Spleen (tissue), 13 donors: ENCODE data around the gene TYW1B. TPM values are rescaled to one million over a fixed set of nuclear protein-coding genes. Genes with fewer than 3 reads are reported as not detected.
"Not testable (repeated sequence)": the region's sequence is repeated elsewhere in the genome, so short reads cannot be mapped to it uniquely, and the experiment has no call there.

Experiments used
- DNase-seq: peaks from one replicate; pipeline ENCODE4 v3.0.0-alpha.2; 2020
- H3K27ac ChIP-seq, 8 donors: fragments of 200-600 bp; sonication (generic) in 7 of 8; 1 replicate in 4 of 8; 2 replicates in 4 of 8; pipeline versions ENCODE4 v1.5.0 to v1.8.0; 2016 to 2021; ENCODE audit warnings: inconsistent platforms in 4 of 8, mild to moderate bottlenecking in 4 of 8, moderate library complexity in 1 of 8
- H3K27me3 ChIP-seq, 7 donors: fragments of 200-600 bp; sonication (generic) in 6 of 7; replicated peaks in 1 of 7; 1 replicate in 4 of 7; 2 replicates in 3 of 7; pipeline versions ENCODE4 v1.5.0 to v1.8.0; 2016 to 2021; ENCODE audit warnings: inconsistent platforms in 3 of 7, mild to moderate bottlenecking in 1 of 7
- H3K36me3 ChIP-seq, 6 donors: fragments of 200-600 bp; sonication (generic) in 5 of 6; 1 replicate in 4 of 6; 2 replicates in 2 of 6; pipeline versions ENCODE4 v1.5.0 to v1.8.0; 2016 to 2021; ENCODE audit warnings: inconsistent platforms in 2 of 6
- H3K4me1 ChIP-seq, 6 donors: fragments of 200-600 bp; sonication (generic) in 5 of 6; 1 replicate in 3 of 6; 2 replicates in 3 of 6; pipeline versions ENCODE4 v1.5.0 to v1.8.0; 2016 to 2021; ENCODE audit warnings: inconsistent platforms in 3 of 6
- H3K4me3 ChIP-seq, 8 donors: fragments of 200-600 bp; sonication (generic) in 7 of 8; 1 replicate in 4 of 8; 2 replicates in 4 of 8; pipeline versions ENCODE4 v1.5.0 to v1.8.0; 2016 to 2021; ENCODE audit warnings: inconsistent platforms in 4 of 8, mild to moderate bottlenecking in 4 of 8, moderate library complexity in 2 of 8
- H3K9me3 ChIP-seq, 8 donors: fragments of 200-600 bp; sonication (generic) in 7 of 8; 1 replicate in 4 of 8; 2 replicates in 4 of 8; pipeline versions ENCODE4 v1.5.0 to v1.8.0; 2016 to 2021; ENCODE audit warnings: inconsistent platforms in 4 of 8
- CTCF ChIP-seq, 11 experiments: fragments of 200-600 bp in 7 of 11; fragments of 450-650 bp in 4 of 11; sonication (generic) in 4 of 11; IDR thresholded peaks in 8 of 11; conservative IDR thresholded peaks in 3 of 11; 1 replicate in 7 of 11; 2 replicates in 4 of 11; pipeline versions ENCODE4 v1.4.0 to v1.8.0; 2016 to 2021; ENCODE audit warnings: antibody characterized with exemption in 11 of 11, inconsistent platforms in 4 of 11, mild to moderate bottlenecking in 1 of 11
- POLR2A ChIP-seq, 3 donors: fragments of 450-650 bp; IDR thresholded peaks; one replicate each; pipeline ENCODE4 v1.5.1; 2017; ENCODE audit warnings: antibody characterized with exemption in 3 of 3, mild to moderate bottlenecking in 1 of 3
- POLR2AphosphoS5 ChIP-seq, 3 donors: sonication (generic); formaldehyde crosslinking; IDR thresholded peaks; one replicate each; pipeline ENCODE4 v1.5.1; 2017; ENCODE audit warnings: antibody characterized with exemption in 3 of 3
- WGBS, 5 donors: extraction: QIAGEN DNeasy Blood & Tissue Kit in 3 of 5; methylation state at CpG; one replicate each; pipeline versions ENCODE4 v1.1.5 to v1.1.7; 2013 to 2018; 5-methylcytosine and 5-hydroxymethylcytosine counted together
- intact Hi-C: fragments of 100-400 bp; cut with DNase I; formaldehyde crosslinking; loops from one replicate; pipeline ENCODE4 v1.15.0; 2023; ENCODE audit warnings: low total_unique reads
- long read RNA-seq, 2 donors: transcript quantifications; one replicate each; lab custom pipeline, GENCODE V29; 2026
- polyA plus RNA-seq, 3 donors: library from polyadenylated mRNA; stranded (reverse); fragments of 200-250 nt; gene quantifications; one replicate each; pipeline ENCODE4 v1.2.1, GENCODE V29; 2013
- total RNA-seq, 7 donors: library from RNA; depleted of rRNA in 3 of 7; stranded (reverse); fragments of >200 nt in 3 of 7; fragmentation: NEBNext Ultra II Directional in 4 of 7; extraction: Animal tissue kit (Norgen Biotek cat#: 25700) in 4 of 7; gene quantifications; one replicate each; pipeline versions ENCODE4 v1.1.0 to v1.2.1, GENCODE V29; 2016 to 2021
- donor health status: healthy with polysubstance abuse.
- donor health status: DM: no; HTN: no; CAD: no; lungs with moderate emphysema.
- donor health status: DM: no; HTN: no; CAD: no.
- donor health status: Bipolar disorder and iron deficiency.
- donor health status: healthy.
- donor health status: DM: no; HTN: no; CAD: no.
- donor health status: DM: yes; HTN: yes; CAD: no.

The TYW1B gene, protein sequence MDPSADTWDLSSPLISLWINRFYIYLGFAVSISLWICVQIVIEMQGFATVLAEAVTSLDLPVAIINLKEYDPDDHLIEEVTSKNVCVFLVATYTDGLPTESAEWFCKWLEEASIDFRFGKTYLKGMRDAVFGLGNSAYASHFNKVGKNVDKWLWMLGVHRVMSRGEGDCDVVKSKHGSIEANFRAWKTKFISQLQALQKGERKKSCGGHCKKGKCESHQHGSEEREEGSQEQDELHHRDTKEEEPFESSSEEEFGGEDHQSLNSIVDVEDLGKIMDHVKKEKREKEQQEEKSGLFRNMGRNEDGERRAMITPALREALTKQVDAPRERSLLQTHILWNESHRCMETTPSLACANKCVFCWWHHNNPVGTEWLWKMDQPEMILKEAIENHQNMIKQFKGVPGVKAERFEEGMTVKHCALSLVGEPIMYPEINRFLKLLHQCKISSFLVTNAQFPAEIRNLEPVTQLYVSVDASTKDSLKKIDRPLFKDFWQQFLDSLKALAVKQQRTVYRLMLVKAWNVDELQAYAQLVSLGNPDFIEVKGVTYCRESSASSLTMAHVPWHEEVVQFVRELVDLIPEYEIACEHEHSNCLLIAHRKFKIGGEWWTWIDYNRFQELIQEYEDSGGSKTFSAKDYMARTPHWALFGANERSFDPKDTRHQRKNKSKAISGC
- total RNA-seq (1 to 10 TPM; 3.5 to 8.3 (median 4.4) TPM), polyA plus RNA-seq (1 to 10 TPM; 1.2 to 2.0 (median 1.5) TPM)
- long read RNA-seq, donor 1, partial matches to known transcripts = 0 of 1 reads
- long read RNA-seq, donor 1, other reads (novel, unspliced or antisense) = 0 of 1 reads
- long read RNA-seq, donor 2 = 0 reads

- H3K36me3 ChIP-seq = peaks cover 0 to 21% (median 18%) of the 10 kb centered on the region in 6 donors
- H3K27ac ChIP-seq = peak within 1 kb of the TSS; percentile 73 to 97 (median 95)
- not testable (repeated sequence) for H3K9me3 ChIP-seq, H3K27me3 ChIP-seq
- peak within 1 kb of the TSS; percentile 59 to 83 (median 71) for H3K4me3 ChIP-seq
- intact Hi-C loops = loop anchor here (10.0 kb wide), 1 partner anchor 617 kb away; no protein-coding TSS in a partner anchor
- peak; percentile 99 for DNase-seq
- peaks cover 12 to 50% (median 32%) of the 10 kb centered on the region in 6 donors for H3K4me1 ChIP-seq
- TF ChIP-seq CTCF (IDR thresholded peaks at IDR 0.05 in 8 of 11, conservative IDR thresholded peaks at IDR 0.05 in 3 of 11) = peak in 6 of 11 experiments; percentile 10 to 44 (median 34)
- TF ChIP-seq POLR2AphosphoS5 (IDR thresholded peaks at IDR 0.05) = peak; percentile 96 to 99 (median 98)
- TF ChIP-seq POLR2A (IDR thresholded peaks at IDR 0.05) = peak in 2 of 3 donors; percentile 76 to 88
- 0 to 2% (median 0%) methylated on average over 32 to 49 of the region's 49 CpGs for WGBS, 5 donors
These were observed at the start of gene TYW1B for GRCh38 chr7:72827839-72828591. TYW1B (minus strand) TSS chr7:72828200; CDS start chr7:72828075, 125 bp downstream.

DNA sequence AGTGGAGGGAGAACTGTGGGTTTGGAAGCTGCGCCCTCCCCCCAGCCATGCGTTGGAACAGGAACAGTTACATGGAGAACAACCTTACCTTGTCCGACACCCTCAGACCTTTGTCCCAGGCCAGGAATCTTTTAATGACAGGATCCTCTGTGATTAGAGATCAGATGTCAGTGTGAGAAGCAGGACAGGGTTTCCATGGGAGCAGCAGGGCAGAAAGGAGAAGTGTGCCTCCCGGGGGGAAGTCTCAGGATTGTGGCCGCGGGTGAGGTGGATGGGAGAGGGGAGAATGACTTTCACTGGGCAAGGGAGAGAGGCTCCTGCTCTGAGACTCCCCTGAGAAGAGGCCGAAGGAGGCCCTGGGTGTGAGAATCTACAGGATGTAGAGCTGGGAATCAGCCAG, 39.6 kb upstream of the TYW1B start:
- DNase-seq, H3K4me1 ChIP-seq, H3K9me3 ChIP-seq, H3K4me3 ChIP-seq, H3K36me3 ChIP-seq, intact Hi-C loops, H3K27ac ChIP-seq, H3K27me3 ChIP-seq: not testable (repeated sequence)
- WGBS, 5 donors = 54 to 68% (median 57%) methylated on average over 3 to 6 of the region's 7 CpGs

DNA sequence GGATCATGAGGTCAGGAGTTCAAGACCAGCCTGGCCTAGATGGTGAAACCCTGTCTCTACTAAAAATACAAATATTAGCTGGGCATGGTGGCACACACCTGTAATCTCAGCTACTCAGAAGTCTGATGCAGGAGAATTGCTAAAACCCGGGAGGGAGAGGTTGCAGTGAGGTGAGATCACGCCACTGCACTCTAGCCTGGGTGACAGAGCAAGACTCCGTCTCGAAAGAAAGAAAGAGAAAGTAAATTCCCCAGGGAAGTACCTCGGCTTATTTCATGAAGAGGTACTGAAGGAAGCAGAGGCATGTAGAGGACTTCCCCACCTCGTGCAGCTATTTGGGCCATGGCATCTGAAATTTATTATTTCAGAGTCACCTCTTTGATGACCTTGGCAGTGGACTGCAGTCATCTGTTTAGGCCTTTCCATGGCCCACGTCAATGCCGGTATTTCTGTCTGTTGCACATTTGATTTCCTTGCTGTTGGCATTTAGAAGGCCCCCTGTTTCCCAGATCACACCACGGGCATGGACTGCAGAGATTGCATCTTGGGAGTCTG, 30.9 kb upstream of the TYW1B start:
- H3K27ac ChIP-seq = not testable (repeated sequence)

DNA sequence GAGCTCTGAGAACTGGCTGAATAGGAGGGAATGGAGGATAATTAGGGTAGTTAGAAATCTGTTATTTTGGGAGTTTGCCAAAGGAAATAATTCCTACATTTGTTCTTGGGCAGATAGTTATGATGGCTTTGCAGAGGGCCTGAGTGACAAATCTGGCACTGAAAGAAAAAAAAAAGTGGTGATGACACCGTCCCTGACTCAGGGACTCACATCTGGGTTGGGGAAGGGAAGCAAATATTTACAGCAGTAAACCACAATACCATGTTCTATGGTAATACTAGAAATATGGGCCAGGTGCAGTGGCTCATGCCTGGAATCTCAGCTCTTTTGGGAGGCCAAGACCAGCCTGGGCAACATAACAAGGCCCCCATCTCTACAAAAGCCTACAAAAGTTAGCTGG, 29.9 kb upstream of the TYW1B start:
- intact Hi-C loops, H3K4me1 ChIP-seq, H3K4me3 ChIP-seq, H3K27me3 ChIP-seq, H3K36me3 ChIP-seq, DNase-seq, H3K27ac ChIP-seq, H3K9me3 ChIP-seq: not testable (repeated sequence)
- 26 to 32% (median 31%) methylated on average over 1 of the region's 1 CpG for WGBS, 5 donors

More for the DNA sequence above, 30.9 kb upstream of the TYW1B start:
- H3K4me3 ChIP-seq, intact Hi-C loops, H3K36me3 ChIP-seq, H3K4me1 ChIP-seq, H3K27me3 ChIP-seq, H3K9me3 ChIP-seq, DNase-seq: not testable (repeated sequence)
- WGBS, 5 donors = 68 to 84% (median 77%) methylated on average over 9 of the region's 9 CpGs

GRCh38 chr7:72855261-72855660, 27.3 kb upstream of the TYW1B start:
- intact Hi-C loops, H3K4me1 ChIP-seq, DNase-seq, H3K27ac ChIP-seq, H3K9me3 ChIP-seq, H3K27me3 ChIP-seq, H3K36me3 ChIP-seq, H3K4me3 ChIP-seq: not testable (repeated sequence)
- WGBS, 5 donors = 88 to 100% (median 98%) methylated on average over 3 to 6 of the region's 6 CpGs

DNA sequence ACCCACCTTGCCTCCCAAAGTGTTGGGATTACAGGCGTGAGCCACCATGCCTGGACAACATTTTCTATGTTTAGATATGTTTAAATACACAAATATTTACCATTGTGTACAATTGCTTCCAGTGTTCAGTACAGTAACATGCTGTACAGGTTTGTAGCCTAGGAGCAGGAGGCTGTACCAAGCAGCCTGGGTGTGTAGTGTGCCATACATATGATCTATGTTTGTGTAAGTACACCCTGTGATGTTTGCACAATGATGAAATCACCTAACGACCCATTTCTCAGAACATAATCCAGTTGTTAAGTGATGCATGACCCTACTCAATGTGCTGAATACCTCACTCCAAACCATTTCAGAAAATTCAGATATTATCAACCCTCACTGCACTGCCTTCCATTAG, 24.9 kb upstream of the TYW1B start:
- 90 to 100% (median 95%) methylated on average over 1 of the region's 2 CpGs; no CpG with 5 or more reads in 1 of the 5 donors for WGBS, 5 donors
- H3K4me1 ChIP-seq, H3K9me3 ChIP-seq, DNase-seq, intact Hi-C loops, H3K27me3 ChIP-seq, H3K36me3 ChIP-seq, H3K4me3 ChIP-seq, H3K27ac ChIP-seq: not testable (repeated sequence)

GRCh38 chr7:72850746-72851145, 22.7 kb upstream of the TYW1B start:
- DNase-seq, H3K9me3 ChIP-seq, H3K36me3 ChIP-seq, H3K27me3 ChIP-seq, H3K4me3 ChIP-seq, H3K4me1 ChIP-seq, H3K27ac ChIP-seq, intact Hi-C loops: not testable (repeated sequence)
- 84 to 93% (median 87%) methylated on average over 3 of the region's 3 CpGs for WGBS, 5 donors

GRCh38 chr7:72844146-72844545, 16.1 kb upstream of the TYW1B start:
- peaks cover 4 to 34% (median 31%) of the 10 kb centered on the region in 8 donors for H3K9me3 ChIP-seq
- not testable (repeated sequence) for DNase-seq, H3K27ac ChIP-seq

GRCh38 chr7:72843166-72843565, 15.2 kb upstream of the TYW1B start:
- H3K4me3 ChIP-seq, H3K27ac ChIP-seq, DNase-seq, intact Hi-C loops, H3K4me1 ChIP-seq, H3K27me3 ChIP-seq: not testable (repeated sequence)
- H3K36me3 ChIP-seq = peaks cover 0 to 20% (median 2%) of the 10 kb centered on the region in 6 donors
- WGBS, 5 donors = 85 to 95% (median 89%) methylated on average over 3 to 4 of the region's 4 CpGs
- peaks cover 4 to 34% (median 31%) of the 10 kb centered on the region in 8 donors for H3K9me3 ChIP-seq

More at GRCh38 chr7:72844146-72844545, 16.1 kb upstream of the TYW1B start:
- H3K4me3 ChIP-seq, H3K4me1 ChIP-seq, intact Hi-C loops, H3K27me3 ChIP-seq: not testable (repeated sequence)
- 94 to 98% (median 96%) methylated on average over 15 of the region's 15 CpGs for WGBS, 5 donors
- peaks cover 0 to 10% (median 0%) of the 10 kb centered on the region in 6 donors for H3K36me3 ChIP-seq
